GM19452 (cell line): ENCODE measurements around the gene AURKA.
"Not testable (repeated sequence)": the region's sequence is repeated elsewhere in the genome, so short reads cannot be mapped to it uniquely, and the experiment has no call there.

ENCODE experiments used
- ATAC-seq: cut with Tn5 transposase; IDR thresholded peaks from one replicate; pipeline ENCODE4 v1.9.1; 2021; ENCODE audit not compliant: unreplicated experiment

Gene AURKA

DNA sequence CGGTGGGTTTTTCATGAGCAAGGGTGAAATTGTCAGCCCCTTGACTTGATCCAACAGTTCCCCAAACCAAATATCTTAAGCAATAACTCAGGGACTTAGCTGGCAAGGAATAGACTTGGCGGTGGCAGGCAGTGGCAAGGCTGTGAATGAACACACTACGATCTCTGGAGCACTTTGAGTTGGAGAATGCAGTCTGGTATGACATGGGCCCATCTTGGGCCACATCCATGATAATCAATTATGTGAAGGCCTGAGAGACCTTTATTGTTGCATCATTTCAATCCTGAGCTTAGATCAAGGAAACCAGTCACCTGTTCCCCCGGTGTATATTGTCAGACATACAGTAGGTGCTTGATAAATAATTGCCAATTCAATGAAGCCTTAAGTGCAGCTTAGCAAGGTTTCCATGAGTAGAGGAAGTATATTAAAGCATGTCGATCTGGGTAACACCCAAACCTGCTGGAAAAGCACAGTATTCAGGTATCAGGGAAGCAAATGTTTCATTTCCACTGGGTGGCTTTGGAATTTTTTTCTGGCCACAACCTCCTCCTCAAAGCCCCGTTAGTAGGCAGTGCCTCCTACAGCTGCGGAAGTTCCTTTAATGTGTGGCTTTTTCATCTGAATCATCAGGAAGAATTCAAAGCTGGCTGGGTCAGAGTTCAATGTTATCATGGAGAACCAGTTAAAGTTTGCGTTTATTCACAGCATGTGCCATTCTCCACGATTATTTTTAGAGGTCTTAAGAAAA is 30.2 kb upstream of the AURKA start:
- no peak for ATAC-seq

DNA sequence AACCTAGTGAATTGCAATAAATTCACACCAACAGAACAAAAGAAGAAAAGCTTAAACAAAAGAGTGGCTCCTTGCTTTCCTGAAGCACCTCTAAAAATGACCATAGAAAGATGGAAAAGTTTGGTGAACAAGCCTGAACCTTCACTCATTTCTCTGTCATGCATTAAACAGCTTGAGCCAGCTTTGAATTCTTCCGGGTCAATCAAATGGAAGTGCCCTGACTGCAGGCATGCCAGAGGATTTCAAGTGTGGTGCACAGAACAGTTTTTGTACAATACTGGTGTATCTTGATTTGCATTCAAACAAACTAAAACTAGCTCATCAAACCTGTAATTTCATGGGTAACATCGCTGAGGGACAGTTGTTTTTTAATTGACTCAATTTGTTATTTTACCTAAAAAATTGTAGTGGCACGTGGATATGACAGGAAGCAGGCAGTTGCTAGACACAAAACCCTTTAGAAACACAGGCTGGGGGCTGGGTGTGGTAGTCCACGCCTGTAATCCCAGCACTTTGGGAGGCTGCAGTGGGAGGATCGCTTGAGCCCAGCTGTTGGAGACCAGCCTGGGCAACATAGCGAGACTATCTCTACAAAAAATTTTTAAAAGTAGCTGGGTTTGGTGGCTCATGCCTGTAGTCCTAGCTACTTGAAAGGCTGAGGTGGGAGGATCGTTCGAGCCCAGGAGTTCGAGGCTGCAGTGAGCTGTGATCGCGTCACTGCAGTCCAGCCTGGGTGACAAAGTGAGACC is 29.1 kb upstream of the AURKA start:
- ATAC-seq = no peak

DNA sequence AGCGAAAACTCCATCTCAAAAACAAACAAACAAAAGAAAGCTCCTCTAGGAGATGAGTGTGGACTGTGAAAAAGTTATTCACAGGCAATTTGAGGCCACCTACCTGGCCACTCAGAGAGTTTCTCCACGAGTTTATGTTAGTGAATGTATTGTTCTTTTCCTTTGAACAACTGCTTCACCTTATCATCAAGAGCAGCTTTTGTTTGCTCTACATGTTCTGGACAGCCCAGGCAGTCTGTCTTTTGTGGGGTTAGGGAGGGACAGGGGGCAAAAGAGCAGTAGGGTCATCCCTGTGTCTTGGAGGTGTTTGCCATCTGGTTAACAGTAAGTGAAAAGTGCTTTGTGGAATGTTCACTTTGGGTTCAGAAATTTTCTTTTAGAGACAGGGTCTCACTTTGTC is 28.0 kb upstream of the AURKA start:
- no peak for ATAC-seq

DNA sequence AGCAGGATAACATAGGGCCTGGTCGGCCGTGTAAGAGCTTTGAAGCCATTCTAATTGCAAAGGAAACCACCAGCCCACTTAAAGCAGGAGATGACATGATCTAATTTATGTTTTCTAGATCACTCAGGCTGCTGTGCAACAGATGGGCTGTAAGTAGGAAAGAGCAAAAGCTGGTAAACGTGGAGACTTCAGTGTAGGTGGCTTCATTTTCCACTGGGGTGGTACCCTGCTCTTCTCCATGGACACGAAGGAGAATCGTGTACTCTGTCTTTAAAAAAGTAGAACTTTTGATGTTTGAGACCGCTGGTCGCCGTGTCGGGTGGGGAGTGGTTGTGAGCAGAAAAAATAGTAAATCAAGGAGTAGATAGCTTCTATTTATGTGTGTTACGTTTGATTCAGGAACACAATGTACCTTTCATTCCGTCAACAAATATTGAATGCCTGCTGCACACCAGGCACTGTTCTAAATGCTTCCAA is 26.4 kb upstream of the AURKA start:
- no peak for ATAC-seq

DNA sequence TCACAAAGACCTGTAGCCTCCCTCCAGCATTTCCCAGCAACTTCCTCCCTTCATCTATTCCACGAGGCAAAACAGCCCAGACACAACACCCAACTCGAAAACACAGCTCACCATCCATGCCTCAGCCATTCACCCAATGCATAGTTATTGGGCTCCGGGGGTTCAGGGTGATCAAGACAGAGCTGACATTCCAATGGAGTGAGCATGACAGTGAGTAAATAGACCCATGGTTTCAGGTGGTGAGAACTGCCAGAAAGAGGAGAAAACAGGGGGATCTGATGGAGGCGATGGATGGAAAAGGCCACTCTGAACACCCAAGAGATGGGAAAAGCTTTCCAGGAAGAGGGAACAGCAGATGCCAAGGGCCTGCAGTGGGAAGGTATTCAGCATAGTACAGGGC is 25.9 kb upstream of the AURKA start:
- ATAC-seq = no peak

DNA sequence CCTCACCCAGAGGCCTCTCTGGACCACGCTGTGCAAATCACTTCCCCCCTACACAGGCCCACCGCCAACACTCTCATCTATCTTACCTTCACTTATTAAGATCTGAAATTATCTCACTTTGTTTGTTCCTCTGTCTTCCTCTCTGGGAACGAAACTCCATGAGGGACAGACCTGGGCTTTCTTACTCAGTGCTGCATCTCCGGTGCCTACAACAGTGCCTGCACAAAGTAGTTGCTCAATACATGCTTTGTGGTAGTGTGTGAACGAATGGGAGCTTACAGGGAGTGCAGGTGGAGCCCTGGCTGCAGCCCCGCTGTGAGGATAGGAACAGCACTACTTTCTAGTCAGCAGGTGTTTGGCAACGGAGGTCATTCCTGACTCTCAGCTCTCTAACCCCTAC is 25.4 kb upstream of the AURKA start:
- ATAC-seq = no peak

DNA sequence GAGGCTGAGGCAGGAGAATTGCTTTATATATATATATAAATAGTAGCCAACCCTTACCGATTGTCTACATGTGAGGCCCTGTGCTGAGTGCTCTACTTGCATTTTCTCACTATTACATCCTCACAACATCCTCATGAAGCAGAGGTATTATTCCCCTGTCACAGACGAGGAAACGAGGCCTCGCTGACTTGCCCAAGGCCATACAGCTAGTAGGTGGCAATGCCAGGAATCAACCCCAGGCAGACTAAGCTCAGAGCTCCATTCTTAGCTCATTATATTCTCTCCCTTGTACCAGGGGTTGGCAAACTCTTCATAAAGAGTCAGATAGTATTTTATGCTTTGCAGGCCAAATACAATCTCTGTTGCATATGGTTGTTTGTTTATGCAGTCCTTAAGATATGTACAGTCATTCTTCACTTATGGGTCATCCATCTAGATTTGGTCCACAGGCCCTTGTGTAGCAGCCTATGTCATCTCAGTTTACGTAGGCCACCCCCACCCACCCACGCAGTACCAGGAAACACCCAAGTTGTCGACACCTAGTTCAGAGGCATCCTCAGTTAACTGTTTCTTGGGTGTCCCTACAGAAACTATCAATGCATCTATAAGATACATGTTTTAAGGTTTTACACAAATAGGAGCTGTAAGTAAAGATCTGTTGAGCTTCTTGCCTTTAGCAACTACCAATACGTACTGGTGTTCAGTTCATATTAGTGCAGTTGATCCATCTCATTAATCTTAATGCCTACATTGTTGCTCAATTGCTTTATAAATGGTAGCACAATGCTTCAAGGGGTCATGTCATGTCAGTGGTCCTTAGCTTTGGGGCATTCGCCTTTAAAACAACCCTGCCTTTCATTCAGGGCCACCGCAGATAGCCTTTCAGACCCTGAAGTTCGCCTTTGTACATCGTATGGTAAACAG is 23.1 kb upstream of the AURKA start:
- no peak for ATAC-seq

DNA sequence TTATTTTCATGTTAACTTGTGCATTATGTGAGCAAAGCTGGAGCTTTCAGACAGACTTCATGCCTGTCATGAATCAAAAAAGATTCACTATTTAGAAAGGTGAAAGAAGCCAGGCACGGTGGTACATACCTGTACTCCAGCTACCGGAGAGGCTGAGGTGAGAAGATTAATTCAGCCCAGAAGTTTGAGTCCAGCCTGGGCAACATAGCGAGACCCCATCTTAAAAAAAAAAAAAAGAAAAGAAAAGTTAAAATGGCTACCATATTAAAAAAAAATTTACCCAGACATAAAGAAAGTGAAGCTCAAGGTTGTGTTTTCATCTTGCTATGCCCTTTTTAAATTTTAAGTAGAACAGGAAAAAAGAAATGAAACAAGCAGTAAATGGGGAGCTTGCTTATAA is 20.9 kb upstream of the AURKA start:
- ATAC-seq = no peak

DNA sequence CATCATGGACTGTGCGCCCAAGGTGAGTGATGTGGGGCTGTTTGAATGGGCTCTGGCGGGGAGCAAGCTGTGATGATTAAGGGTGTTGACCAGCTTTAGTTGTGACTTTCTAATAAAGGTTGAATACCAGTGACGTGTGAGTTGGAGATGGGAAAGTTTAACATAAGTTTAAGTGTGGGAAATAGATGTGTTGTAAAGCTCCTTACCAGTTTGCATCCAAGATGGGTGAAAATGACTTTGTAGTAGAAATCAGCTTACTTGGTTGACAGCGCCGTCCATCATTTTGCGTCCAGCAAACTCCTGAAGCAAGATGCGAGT is 20.4 kb upstream of the AURKA start:
- ATAC-seq = no peak

DNA sequence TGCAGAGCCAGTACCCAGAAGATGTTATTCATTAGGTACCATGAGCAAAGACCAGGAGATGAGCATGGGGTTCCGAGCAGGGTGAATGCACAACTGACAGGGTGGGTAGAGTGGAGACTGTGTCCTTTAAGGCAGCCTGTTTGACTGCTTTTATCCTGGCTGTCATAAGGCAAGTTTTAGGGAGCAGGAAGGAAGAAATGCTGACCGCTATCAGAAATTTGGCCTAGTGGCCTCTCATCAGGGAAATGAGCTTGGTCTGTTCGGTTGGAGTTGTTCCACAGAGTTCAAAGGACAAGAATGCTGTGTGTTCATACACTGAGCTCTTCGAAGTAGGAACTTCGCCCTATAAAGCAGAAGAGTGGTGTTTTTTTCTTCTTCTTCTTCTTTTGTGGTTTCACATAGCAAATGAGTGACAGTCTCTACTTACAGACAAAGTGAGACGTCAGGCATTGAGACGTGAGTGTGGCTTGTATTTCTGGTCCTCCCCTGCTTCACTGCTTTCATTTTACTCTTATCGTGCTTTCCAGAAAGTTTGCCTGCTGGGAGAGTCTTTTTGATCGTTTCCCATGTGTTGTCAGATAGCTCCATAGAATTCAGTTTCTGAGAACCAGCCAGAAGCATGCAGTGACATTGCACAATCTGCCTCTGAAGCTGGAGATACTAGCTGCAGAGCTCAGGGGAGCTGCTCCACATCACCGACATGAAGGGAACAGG is 19.9 kb upstream of the AURKA start, which contains the start of gene CASS4:
Gene CASS4, plus strand, starts transcription at position 502 of the 714 bp plus-strand sequence. Its CDS starts 199 bp downstream, at position 701.
- ATAC-seq = peak; percentile 68

DNA sequence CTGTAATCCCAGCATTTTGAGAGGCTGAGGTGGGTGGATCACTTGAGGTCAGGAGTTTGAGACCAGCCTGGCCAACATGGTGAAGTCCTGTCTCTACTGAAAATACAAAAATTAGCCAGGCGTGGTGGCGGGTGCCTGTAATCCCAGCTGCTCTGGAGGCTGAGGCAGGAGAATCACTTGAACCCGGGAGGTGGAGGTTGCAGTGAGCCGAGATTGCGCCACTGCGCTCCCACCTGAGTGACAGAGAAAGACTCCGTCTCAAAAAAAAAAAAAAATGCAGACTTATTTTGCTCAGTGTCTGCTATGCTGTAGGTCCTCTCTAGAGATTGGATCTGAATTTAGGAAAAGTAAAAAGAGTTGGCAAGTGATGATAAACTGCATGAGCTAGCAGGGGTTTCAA is 19.3 kb upstream of the AURKA start:
- not testable (repeated sequence) for ATAC-seq

DNA sequence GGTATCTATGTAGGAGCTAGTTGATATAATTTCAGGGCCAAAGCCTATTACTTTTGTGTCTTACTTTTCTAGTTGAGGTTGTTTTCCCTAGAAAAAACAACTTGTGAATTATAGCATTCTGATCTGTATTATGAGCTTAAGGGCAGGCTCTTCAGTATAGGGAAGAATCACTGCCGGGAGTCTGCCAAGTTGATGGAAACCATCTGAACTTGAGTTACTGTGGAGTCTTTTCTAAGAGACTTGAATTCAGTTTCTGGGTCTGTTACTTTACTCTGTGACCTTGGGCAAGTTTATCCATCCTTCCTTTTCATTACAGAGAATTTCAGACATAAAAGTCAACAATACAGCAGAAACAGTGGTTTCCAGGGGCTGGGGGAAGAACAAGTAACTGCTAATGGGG is 17.9 kb upstream of the AURKA start:
- no peak for ATAC-seq

DNA sequence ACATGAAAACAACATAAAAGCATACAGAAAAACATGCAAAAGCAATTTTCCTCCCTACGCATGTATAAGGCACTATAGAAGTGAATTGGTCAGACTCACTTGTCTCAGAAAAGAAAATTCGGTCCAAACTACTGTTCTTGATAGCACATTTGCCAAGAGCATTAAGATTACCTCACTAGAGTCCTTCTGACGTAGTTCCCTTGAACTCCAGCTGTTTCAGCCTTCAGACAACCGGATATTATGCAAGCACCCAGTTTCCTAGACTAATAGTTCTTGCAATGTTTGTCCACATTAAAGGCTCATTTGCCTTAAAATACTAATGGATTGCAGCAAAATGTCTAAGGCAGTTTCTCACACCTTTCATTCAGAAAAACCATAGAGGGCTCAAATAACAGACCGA is 17.5 kb upstream of the AURKA start:
- ATAC-seq = no peak

DNA sequence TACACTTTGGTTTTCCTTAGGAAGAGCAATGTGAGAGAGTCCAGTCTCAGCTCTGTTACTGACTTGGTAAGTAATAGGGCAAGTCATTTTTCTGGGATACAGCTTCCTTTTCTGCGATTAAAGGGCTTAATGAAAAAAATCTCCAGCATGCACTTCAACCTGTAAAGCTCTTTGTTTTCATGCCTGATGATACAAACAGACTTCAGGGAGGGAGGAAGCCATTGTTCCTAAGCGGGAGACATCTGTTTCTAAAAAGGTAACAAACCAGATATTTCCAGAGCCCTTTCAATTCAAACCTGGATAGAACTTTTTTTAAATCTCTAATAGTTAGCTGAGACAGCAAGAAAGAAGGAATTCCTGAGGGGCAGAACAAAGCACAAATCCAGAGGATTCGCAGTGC is 14.9 kb upstream of the AURKA start:
- ATAC-seq = no peak

DNA sequence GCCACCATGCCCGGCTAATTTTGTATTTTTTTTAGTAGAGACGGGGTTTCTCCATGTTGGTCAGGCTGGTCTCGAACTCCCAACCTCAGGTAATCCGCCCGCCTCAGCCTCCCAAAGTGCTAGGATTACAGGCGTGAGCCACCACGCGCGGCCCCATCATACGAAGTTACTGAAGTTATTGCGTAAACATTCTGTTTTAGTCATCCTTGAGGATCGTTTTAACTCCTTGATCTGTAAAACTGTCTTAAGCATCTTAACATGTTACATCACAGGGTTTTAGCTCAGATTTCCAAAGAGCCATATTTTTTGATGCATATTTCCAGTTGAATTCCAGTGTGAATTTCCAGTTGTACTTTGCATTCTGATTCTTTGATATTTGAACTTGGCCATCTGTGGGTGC is 13.3 kb upstream of the AURKA start:
- ATAC-seq = not testable (repeated sequence)

DNA sequence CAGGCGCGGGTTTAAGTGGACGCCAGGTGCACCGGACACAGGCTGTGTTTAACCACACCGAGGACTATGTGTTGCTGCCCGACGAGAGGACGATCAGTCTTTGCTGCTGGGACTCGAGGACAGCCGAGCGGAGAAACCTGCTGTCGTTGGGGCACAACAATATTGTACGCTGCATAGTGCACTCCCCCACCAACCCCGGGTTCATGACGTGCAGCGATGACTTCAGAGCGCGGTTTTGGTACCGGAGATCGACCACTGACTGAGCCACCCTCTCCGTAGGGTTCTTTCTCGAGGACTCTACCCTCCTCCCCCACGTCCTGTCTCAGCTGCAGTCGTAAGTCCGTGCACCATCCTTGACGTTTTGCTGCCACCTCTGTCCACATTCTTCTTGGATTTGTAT is 11.4 kb upstream of the AURKA start:
- ATAC-seq = no peak

DNA sequence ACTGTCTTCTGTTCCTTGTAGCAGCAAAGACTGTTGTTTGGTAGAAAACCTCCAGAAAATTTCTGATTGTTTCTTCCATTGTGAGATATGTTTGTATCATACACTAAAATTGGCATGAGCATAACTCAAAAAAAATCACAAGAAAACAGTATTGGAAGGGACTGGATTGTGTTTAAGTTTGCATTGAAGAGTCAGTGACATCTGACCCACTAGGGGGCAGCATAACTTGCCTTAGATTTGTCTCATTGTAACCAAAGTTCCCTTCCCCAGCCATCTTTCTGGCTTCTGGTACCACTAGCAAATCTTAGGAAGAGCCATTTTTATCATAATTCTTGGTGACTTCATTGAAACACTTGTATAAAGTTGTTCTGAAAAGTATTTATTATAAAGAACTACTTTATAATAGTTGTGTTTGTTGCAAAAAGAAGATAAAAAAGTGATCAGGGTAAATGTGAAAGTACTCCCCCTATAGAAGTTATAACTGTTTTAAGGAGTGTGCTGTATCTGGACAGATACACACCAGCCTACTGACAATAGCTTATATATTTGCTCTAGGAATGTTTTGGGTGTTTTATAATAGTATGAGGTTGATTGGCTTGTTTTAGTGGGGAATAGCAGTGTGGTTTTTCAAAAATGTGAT is 8.1 kb upstream of the AURKA start:
- peak; percentile 67 for ATAC-seq

DNA sequence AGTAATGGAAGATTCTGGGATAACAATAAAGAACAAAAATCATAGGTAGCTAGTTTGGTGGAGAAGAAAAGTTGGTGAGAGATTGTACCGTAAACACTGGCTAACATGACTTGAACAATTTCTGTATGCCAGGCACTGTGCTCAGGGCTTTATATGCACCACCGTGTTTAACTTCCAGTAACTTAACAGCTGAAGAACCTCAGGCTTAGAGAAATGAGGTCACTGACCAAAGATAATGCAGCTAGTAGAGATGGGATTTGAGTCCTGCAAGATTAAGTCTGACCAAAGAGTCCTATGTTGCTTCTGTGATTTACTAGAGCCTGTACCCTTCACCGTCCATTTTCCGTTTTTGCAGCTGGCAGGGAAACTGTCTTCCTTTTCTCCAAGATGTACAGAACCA is 3.2 kb upstream of the AURKA start:
- ATAC-seq = no peak

DNA sequence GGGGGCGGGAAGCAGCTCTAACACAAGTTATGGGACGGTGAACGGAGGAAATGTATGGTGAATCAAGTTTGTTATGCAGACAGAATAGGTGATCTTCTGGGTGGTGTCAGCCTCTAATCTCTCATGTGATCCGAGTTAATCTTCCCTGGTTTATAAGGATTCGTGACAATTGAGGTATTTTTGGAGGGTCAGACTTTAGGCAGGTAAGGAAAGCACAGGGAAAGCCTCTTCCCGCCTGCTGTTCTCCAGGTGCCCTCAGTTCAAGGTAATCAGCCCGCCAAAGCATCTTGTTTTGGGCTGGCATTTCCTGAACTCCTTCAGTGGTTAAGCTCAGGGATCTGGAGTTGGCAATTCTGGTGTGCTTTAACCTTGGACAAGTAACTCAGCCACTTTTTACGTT is 1.6 kb upstream of the AURKA start:
- ATAC-seq = no peak

DNA sequence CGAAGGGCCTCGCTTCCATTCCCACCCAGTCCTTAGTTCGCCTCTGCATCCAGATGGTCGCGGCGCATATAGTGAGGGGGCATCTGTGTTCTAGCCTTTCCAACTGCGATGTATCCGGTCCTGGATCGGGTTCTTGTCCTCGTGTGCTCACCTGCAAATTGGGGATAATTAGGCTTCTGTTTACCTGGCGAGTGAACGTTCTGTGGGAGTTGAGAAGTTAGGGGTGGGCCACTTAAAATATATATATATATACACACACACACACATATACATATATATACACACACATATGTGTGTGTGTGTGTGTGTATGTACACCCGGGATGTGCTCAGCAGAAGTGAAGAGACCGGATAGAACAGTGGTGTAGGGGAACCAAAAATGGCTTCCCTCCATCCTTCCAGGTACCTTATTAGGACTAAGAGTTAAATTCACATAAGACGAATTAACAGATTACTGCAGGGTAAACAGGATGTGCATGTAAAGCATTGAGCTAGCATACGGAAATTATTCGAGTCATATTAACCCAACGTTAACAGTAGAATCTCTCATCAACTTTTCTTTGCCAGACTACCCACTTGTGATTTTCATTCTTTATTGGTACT is 967 bp upstream of the AURKA start:
- no peak for ATAC-seq
